Neutrophil (primary cell): ENCODE results near the gene P2RY13.

Experiments
- H3K27ac ChIP-seq: fragments of 200-600 bp; sonication (generic); 2 replicates; pipeline ENCODE4 v1.5.1; 2016; ENCODE audit warnings: mild to moderate bottlenecking, moderate library complexity
- H3K27me3 ChIP-seq: fragments of 200-600 bp; sonication (generic); 2 replicates; pipeline ENCODE4 v1.6.0; 2016; ENCODE audit warnings: mild to moderate bottlenecking
- H3K36me3 ChIP-seq: fragments of 200-600 bp; sonication (generic); 2 replicates; pipeline ENCODE4 v1.5.1; 2017
- H3K4me1 ChIP-seq, 2 experiments: fragments of 200-600 bp in 1 of 2; sonication (generic) in 1 of 2; 1 replicate in 1 of 2; 2 replicates in 1 of 2; pipeline versions ENCODE4 v1.5.1 to v1.6.1; 2013 to 2016; ENCODE audit warnings: low read depth in 1 of 2, low read length in 1 of 2, mild to moderate bottlenecking in 1 of 2, moderate library complexity in 1 of 2; ENCODE audit not compliant: control insufficient read depth in 1 of 2, insufficient read depth in 1 of 2
- H3K4me3 ChIP-seq, 2 experiments: fragments of 200-600 bp in 1 of 2; sonication (generic) in 1 of 2; 1 replicate in 1 of 2; 2 replicates in 1 of 2; pipeline ENCODE4 v1.5.1; 2013 to 2016; ENCODE audit warnings: low read depth in 1 of 2, low read length in 1 of 2, mild to moderate bottlenecking in 1 of 2, moderate library complexity in 1 of 2
- H3K9me3 ChIP-seq: fragments of 200-600 bp; sonication (generic); 2 replicates; pipeline ENCODE4 v1.5.1; 2016
- TF ChIP-seq, protein P1 (sequence below): fragments of 200-600 bp; sonication (generic); IDR thresholded peaks from 2 replicates; pipeline ENCODE4 v1.5.1; 2016; ENCODE audit warnings: antibody characterized with exemption

The P2RY13 gene

DNA sequence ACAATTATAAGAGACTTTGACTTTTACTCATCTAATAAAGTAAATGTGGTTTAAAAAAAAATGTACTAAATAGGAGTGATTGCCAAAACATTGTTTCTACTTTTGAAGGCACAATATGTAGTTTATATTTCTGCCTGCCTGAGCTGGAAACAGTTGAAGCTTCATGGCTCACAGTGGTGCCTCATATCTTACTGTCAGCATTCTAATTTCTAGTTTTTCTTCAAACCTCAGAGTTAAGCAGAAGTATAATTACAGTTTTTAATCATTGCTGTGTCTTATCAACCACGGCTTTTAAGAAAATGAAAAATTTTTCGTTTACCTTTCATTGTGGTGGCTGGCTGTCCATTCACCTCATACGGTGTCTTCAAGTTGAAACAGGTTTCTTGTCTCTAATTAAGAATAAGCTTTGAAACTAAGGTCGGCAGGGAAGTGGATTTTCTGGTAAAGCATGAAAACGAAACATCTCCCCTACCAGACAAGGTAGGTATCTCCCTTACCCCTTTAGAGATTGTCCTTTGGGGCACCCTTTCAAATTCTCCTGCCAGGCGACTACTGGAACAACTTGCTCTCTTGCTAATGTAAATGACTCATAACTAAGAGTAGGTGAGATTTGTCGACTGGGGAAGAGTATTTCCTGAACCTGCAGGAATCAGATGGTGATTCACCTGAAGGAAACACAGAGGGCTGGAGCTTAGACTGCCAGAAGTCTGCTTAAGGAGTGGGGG lies 12.9 kb downstream of the P2RY13 start, which contains the start of gene GPR87:
Gene GPR87, minus strand, starts transcription at position 554 of the 725 bp plus-strand sequence. CDS start 16,720 bp downstream, outside the sequence.
- Histone ChIP-seq H3K36me3 (no peaks in the 10 kb centered on the region), H3K27ac (peak within 1 kb of the TSS; percentile 89), H3K27me3 (no peaks in the 10 kb centered on the region), H3K4me1 (peaks cover 48 to 52% of the 10 kb centered on the region in 2 experiments), H3K9me3 (no peaks in the 10 kb centered on the region), H3K4me3 (no peak within 1 kb of the TSS)
- TF ChIP-seq, protein P1, sequence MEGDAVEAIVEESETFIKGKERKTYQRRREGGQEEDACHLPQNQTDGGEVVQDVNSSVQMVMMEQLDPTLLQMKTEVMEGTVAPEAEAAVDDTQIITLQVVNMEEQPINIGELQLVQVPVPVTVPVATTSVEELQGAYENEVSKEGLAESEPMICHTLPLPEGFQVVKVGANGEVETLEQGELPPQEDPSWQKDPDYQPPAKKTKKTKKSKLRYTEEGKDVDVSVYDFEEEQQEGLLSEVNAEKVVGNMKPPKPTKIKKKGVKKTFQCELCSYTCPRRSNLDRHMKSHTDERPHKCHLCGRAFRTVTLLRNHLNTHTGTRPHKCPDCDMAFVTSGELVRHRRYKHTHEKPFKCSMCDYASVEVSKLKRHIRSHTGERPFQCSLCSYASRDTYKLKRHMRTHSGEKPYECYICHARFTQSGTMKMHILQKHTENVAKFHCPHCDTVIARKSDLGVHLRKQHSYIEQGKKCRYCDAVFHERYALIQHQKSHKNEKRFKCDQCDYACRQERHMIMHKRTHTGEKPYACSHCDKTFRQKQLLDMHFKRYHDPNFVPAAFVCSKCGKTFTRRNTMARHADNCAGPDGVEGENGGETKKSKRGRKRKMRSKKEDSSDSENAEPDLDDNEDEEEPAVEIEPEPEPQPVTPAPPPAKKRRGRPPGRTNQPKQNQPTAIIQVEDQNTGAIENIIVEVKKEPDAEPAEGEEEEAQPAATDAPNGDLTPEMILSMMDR, result no peak

DNA sequence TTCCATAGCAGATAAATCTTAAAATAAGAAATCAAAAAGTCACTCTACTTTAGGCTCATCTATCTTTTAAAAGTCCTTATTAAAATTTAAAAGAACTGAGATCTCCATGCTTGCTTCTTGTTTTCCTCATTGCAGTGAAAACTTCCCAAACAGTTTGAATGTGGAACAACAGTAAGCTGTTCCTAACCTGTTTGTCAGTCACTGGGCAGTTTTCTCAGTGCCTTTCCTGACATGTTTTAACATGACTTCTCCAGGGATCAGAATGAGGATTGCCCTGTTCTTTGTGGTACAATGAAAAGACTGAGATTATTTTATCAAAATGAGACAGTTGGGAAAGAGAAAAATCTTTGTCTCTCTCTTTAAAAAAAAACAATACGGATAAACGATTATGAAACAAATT lies 13.5 kb downstream of the P2RY13 start:
- TF ChIP-seq, protein P1, result no peak
- no peaks in the 10 kb centered on the region for H3K36me3 ChIP-seq
- H3K4me3 ChIP-seq, result no peak overlapping the region
- H3K27me3 ChIP-seq, result no peaks in the 10 kb centered on the region
- no peaks in the 10 kb centered on the region for H3K9me3 ChIP-seq
- no peak overlapping the region for H3K27ac ChIP-seq
- peaks cover 42 to 46% of the 10 kb centered on the region in 2 experiments for H3K4me1 ChIP-seq

DNA sequence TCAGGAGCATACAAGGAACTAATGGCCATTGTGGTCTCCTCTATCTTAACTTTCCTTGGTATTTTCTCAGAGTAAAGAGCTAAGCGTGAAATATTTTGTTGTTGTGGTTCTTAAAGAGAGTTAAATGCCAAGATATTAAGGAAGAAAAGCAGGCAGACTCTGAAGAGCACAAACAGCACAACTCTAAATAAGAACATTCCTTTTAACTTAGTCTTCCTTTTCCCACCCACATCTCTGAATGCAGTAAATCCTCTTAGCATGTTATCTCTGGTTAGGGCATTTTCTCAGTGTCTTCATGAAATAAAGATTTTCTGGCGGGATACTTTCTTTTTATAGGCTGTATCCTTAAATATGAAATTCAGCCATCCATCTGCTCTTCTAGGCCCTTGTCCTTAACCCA lies 14.2 kb downstream of the P2RY13 start:
- no peaks in the 10 kb centered on the region for H3K9me3 ChIP-seq
- peaks cover 35 to 39% of the 10 kb centered on the region in 2 experiments for H3K4me1 ChIP-seq
- H3K36me3 ChIP-seq, result no peaks in the 10 kb centered on the region
- H3K27me3 ChIP-seq, result no peaks in the 10 kb centered on the region
- no peak overlapping the region for H3K4me3 ChIP-seq
- H3K27ac ChIP-seq, result no peak overlapping the region
- TF ChIP-seq, protein P1, result no peak

DNA sequence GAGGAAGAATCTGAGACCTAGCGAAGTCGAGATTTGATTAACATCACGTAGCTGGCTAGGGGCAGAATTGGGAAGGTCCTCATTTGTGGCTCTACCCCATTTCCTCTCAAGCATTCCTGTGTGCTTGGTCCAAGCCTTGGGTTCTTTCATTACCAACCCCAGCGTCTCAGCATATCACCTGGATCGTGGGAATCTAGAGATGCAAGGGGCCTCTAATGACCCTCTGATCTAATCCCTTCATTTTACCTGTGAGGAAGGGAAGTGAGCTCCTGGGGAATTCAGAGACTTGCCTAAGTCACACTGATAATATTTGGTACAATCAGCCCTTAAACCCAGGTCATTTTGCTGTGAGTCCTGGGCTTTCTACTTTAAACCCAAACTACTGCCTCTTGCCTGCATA lies 14.8 kb downstream of the P2RY13 start:
- Histone ChIP-seq H3K4me1 (peaks cover 30 to 34% of the 10 kb centered on the region in 2 experiments), H3K27ac (peak overlapping the region; percentile 32)
- TF ChIP-seq, protein P1, result no peak

GRCh38 chr3:151314137-151314536 lies 15.2 kb downstream of the P2RY13 start:
- no peak overlapping the region for H3K4me3 ChIP-seq
- H3K27me3 ChIP-seq, result no peaks in the 10 kb centered on the region
- peaks cover 25 to 29% of the 10 kb centered on the region in 2 experiments for H3K4me1 ChIP-seq
- H3K9me3 ChIP-seq, result no peaks in the 10 kb centered on the region
- TF ChIP-seq, protein P1, result no peak
- peak overlapping the region; percentile 32 for H3K27ac ChIP-seq
- no peaks in the 10 kb centered on the region for H3K36me3 ChIP-seq

More for the DNA sequence above, 14.8 kb downstream of the P2RY13 start:
- Histone ChIP-seq H3K27me3 (no peaks in the 10 kb centered on the region), H3K36me3 (no peaks in the 10 kb centered on the region), H3K4me3 (no peak overlapping the region), H3K9me3 (no peaks in the 10 kb centered on the region)
